Esophagus squamous epithelium (tissue), 5 donors: ENCODE data around the gene LGALS13. TPM values are rescaled to one million over a fixed set of nuclear protein-coding genes. Genes with fewer than 3 reads are reported as not detected.

ENCODE experiments used
- DNase-seq: peaks from one replicate; lab custom pipeline; 2025; lab: John Stamatoyannopoulos, UW
- H3K27ac ChIP-seq, 4 donors: fragments of 200-600 bp; sonication (generic); one replicate each; pipeline ENCODE4 v1.5.1; 2016 to 2019; ENCODE audit warnings: mild to moderate bottlenecking in 1 of 4
- H3K27me3 ChIP-seq, 4 donors: fragments of 200-600 bp; sonication (generic); 1 replicate in 3 of 4; 2 replicates in 1 of 4; pipeline versions ENCODE4 v1.5.1 to v1.6.0; 2017 to 2021; ENCODE audit warnings: antibody characterized with exemption in 1 of 4
- H3K36me3 ChIP-seq, 3 donors: fragments of 200-600 bp; sonication (generic); one replicate each; pipeline ENCODE4 v1.5.1; 2016 to 2019
- H3K4me1 ChIP-seq, 3 donors: fragments of 200-600 bp; sonication (generic); one replicate each; pipeline ENCODE4 v1.5.1; 2017 to 2019
- H3K4me3 ChIP-seq, 4 donors: fragments of 200-600 bp; sonication (generic); 1 replicate in 3 of 4; 2 replicates in 1 of 4; pipeline ENCODE4 v1.5.1; 2016 to 2019; ENCODE audit warnings: mild to moderate bottlenecking in 2 of 4, moderate library complexity in 1 of 4
- H3K9me3 ChIP-seq, 3 donors: fragments of 200-600 bp; sonication (generic); one replicate each; pipeline ENCODE4 v1.5.1; 2016 to 2019
- POLR2A ChIP-seq, 4 donors: fragments of 450-650 bp; IDR thresholded peaks; one replicate each; pipeline ENCODE4 v1.6.1; 2017; ENCODE audit warnings: antibody characterized with exemption in 4 of 4, mild to moderate bottlenecking in 4 of 4, moderate library complexity in 3 of 4
- WGBS, 2 donors: methylation state at CpG; one replicate each; pipeline ENCODE4 v1.1.5; 2018; 5-methylcytosine and 5-hydroxymethylcytosine counted together
- intact Hi-C: fragments of 100-400 bp; cut with DNase I; formaldehyde crosslinking; loops from one replicate; pipeline ENCODE4 v1.15.0; 2022
- total RNA-seq, 4 donors: library from RNA; depleted of rRNA; stranded (reverse); fragments of >200 nt; gene quantifications; one replicate each; pipeline ENCODE4 v1.1.0, GENCODE V29; 2016
- TF ChIP-seq, protein P1 (sequence below), 6 experiments: fragments of 450-650 bp in 4 of 6; fragments of 200-600 bp in 2 of 6; sonication (generic) in 2 of 6; IDR thresholded peaks; one replicate each; pipeline ENCODE4 v1.5.1; 2016 to 2019; ENCODE audit warnings: antibody characterized with exemption in 6 of 6, mild to moderate bottlenecking in 4 of 6, moderate library complexity in 4 of 6
- donor health status: DM: yes; HTN: yes; CAD: no.

LGALS13 gene, protein sequence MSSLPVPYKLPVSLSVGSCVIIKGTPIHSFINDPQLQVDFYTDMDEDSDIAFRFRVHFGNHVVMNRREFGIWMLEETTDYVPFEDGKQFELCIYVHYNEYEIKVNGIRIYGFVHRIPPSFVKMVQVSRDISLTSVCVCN
- total RNA-seq: not detected

DNA sequence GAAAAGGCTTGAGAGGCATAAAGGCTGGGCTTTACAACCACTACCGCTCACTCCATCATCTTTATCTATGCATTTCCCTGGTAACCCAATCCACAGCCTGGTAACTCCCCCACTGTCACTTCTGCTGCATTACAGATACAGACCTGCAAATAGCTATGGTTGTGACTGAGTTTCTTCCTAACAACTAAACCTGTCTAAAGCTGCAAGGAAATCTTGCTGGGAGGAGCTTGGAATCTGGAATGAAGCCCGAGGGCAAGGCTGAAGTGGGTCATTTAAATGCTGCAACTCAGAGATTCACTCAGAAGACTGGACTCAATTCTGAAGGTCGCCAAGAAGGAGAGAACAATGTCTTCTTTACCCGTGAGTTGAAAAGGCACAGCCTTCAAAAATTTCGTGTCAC lies at the start of gene LGALS13:
Gene LGALS13 (plus strand): TSS at position 301 of the 400 bp plus-strand sequence. CDS start 45 bp downstream, at position 346.
- Histone ChIP-seq H3K4me1 (no peaks in the 10 kb centered on the region), H3K4me3 (no peak within 1 kb of the TSS), H3K27ac (no peak within 1 kb of the TSS), H3K36me3 (no peaks in the 10 kb centered on the region), H3K9me3 (no peaks in the 10 kb centered on the region), H3K27me3 (peaks cover 0 to 31% (median 0%) of the 10 kb centered on the region in 4 donors)
- no peak for DNase-seq
- 32 to 41% methylated on average over 4 of the region's 5 CpGs for WGBS, 2 donors
- TF ChIP-seq, protein P1, sequence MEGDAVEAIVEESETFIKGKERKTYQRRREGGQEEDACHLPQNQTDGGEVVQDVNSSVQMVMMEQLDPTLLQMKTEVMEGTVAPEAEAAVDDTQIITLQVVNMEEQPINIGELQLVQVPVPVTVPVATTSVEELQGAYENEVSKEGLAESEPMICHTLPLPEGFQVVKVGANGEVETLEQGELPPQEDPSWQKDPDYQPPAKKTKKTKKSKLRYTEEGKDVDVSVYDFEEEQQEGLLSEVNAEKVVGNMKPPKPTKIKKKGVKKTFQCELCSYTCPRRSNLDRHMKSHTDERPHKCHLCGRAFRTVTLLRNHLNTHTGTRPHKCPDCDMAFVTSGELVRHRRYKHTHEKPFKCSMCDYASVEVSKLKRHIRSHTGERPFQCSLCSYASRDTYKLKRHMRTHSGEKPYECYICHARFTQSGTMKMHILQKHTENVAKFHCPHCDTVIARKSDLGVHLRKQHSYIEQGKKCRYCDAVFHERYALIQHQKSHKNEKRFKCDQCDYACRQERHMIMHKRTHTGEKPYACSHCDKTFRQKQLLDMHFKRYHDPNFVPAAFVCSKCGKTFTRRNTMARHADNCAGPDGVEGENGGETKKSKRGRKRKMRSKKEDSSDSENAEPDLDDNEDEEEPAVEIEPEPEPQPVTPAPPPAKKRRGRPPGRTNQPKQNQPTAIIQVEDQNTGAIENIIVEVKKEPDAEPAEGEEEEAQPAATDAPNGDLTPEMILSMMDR (IDR thresholded peaks at IDR 0.05): no peak
- no peak for TF ChIP-seq POLR2A (IDR thresholded peaks at IDR 0.05)
- intact Hi-C loops: no loop called here

GRCh38 chr19:39553082-39553652 lies 49.2 kb upstream of the LGALS13 start:
- Histone ChIP-seq H3K27ac (no peak overlapping the region), H3K27me3 (peaks cover 0 to 8% (median 0%) of the 10 kb centered on the region in 4 donors), H3K36me3 (no peaks in the 10 kb centered on the region), H3K4me3 (no peak overlapping the region), H3K9me3 (no peaks in the 10 kb centered on the region), H3K4me1 (peaks cover 0 to 5% (median 0%) of the 10 kb centered on the region in 3 donors)
- WGBS, 2 donors: 52 to 70% methylated on average over 5 to 7 of the region's 7 CpGs
- DNase-seq: no peak
- intact Hi-C loops: loop anchor here (5.0 kb wide), 1 partner anchor 119 kb away; no protein-coding TSS in a partner anchor
- TF ChIP-seq, protein P1 (IDR thresholded peaks at IDR 0.05): no peak
- no peak for TF ChIP-seq POLR2A (IDR thresholded peaks at IDR 0.05)

DNA sequence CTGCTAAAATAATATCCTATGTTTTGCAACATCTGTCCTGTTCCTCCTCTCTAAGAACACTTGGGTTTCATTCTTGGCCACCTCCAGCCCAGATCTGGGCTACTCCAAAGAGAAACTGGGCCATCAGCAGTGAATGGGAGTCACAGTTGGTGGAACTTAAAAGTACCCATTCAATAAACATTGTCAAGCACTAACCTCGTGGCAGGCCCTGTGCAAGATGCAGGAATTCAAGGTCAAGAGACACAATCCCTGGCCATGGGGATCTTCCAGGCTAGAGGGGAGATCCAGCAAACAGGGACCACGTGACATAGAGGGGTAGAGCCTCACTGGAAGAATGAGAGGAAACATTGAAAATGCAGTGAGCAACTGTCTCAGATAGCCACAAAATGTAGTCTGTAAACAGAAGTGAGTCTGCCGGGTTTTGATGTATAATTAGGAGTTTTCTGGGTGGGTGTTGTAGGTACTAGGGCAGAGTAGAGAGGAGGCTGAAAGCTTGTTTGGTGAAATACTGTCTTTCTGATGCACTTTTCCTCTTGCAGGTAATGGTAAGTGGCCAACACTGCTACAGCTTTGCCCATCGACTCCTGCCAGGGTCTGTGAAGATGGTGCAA lies 47.5 kb upstream of the LGALS13 start:
- H3K4me1 ChIP-seq: peaks cover 0 to 8% (median 0%) of the 10 kb centered on the region in 3 donors

DNA sequence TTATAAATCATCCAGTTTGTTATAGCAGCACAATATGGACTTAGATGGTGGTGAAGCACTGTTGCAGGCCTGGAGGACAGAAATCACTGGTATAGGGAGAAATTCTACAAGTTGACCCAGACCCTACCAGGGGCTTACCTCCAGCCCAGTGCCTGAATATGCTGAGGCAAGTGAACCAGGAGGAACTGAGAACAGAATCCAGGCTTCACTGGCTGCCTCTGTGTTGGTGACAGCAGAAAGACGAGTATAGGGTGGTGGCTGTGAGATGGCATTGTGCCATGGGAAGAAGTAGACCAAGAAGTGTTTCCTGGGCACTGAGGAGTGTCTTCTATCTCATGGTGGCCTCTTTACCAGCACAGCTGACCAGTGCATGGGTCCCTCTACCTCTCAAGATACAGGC lies 46.4 kb upstream of the LGALS13 start:
- Histone ChIP-seq H3K4me1 (peaks cover 0 to 8% (median 0%) of the 10 kb centered on the region in 3 donors), H3K27ac (no peak overlapping the region), H3K27me3 (peaks cover 0 to 8% (median 0%) of the 10 kb centered on the region in 4 donors), H3K4me3 (no peak overlapping the region), H3K36me3 (no peaks in the 10 kb centered on the region), H3K9me3 (no peaks in the 10 kb centered on the region)
- 36 to 50% methylated on average over 1 of the region's 1 CpG for WGBS, 2 donors
- TF ChIP-seq, protein P1 (IDR thresholded peaks at IDR 0.05): no peak
- TF ChIP-seq POLR2A (IDR thresholded peaks at IDR 0.05): no peak
- no peak for DNase-seq
- intact Hi-C loops: no loop called here

More for the DNA sequence above, 47.5 kb upstream of the LGALS13 start:
- intact Hi-C loops: loop anchor here (5.0 kb wide), 1 partner anchor 117 kb away; no protein-coding TSS in a partner anchor
- H3K9me3 ChIP-seq: no peaks in the 10 kb centered on the region
- no peak overlapping the region for H3K4me3 ChIP-seq
- peaks cover 0 to 8% (median 0%) of the 10 kb centered on the region in 4 donors for H3K27me3 ChIP-seq
- no peak for TF ChIP-seq POLR2A (IDR thresholded peaks at IDR 0.05)
- TF ChIP-seq, protein P1 (IDR thresholded peaks at IDR 0.05): no peak
- no peak for DNase-seq
- H3K36me3 ChIP-seq: no peaks in the 10 kb centered on the region
- no peak overlapping the region for H3K27ac ChIP-seq
- WGBS, 2 donors: 60 to 65% methylated on average over 4 of the region's 4 CpGs
